ENCODE data around the gene CHST8.

CHST8 gene

GRCh38 chr19:33773704-33774624 is 152.2 kb downstream of the CHST8 start:
- DNase-seq = no peak

GRCh38 chr19:33774751-33775150 is 153.0 kb downstream of the CHST8 start:
- DNase-seq = no peak

GRCh38 chr19:33775731-33776487 is 154.2 kb downstream of the CHST8 start:
- DNase-seq = no peak

DNA sequence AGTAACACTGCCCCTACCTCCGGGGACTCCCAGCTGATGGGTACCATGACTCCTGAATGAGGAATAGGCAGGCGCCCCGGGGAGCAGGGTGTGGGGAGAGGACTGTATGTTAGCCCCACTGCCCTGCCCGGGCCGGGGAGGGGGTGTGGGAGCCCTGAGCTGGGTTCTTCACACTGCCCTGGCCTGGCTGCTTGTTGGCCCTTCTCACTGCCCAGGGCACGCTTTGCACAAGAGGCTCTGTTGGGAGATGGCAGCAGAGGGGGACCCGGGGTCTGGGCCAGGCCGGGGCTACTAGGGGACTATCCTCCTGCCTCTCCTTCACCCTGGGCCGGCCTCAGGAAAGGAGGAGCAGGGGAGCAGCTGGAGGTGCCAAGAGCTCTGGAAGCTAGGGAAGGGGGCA is 155.6 kb downstream of the CHST8 start:
- DNase-seq = no peak

- no peak for DNase-seq
Observed at GRCh38 chr19:33777753-33778088, 156.0 kb downstream of the CHST8 start.

DNA sequence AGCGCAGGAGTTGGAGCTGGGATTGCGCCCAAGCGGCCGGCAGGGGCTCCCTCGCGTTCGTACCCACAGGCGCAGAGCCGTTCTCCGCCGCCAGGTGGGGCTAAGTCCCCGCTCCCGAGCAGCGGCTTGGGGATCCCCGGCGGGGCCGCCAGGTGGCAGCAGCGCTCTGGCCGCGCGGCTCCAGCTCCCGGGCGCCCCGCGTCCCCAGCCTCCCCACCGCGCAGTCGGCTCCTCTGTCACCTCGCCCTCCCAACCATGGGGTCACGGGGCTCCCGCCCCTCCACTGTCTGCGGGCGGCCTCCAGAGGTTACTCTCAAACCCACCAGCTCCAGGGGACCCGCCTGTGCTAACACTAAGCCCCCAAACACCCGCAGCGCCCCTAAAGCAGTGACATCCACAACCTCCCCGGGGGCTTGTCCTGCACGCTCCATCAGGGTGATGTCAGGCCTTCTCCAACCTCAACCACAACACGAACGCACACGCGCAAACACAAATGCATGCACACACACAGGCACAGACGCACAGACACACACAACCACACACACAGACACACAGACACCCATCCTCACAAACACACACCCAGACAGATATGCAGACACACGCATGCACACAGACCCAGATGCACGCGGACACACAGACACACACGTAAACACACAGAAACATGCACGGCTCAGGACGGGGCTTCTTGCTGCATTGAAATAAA is 156.5 kb downstream of the CHST8 start:
- peak; percentile 55 for DNase-seq

DNA sequence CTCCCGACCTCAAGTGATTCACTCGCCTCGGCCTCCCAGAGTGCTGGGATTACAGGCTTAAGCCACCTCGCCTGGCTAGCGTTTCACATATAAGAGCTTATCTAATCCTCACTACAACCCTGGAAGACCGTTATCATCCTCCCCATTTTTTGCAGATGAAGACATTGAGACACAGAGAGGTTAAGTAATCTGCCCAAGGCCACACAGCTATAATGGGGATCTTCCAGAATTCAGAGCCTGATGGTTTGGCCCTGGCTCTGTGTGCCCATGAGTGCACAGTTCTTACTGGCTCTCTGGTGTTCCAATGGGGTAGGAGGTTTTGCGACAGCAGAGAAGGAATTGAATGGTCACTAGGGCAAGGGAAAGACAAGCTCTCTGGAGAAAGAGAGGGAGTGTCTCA is 158.1 kb downstream of the CHST8 start:
- DNase-seq = no peak

- no peak for DNase-seq
Observed at GRCh38 chr19:33780251-33780650, 158.5 kb downstream of the CHST8 start.

GRCh38 chr19:33780746-33781145 is 159.0 kb downstream of the CHST8 start:
- no peak for DNase-seq

- no peak for DNase-seq
Observed at GRCh38 chr19:33781415-33781935, 159.7 kb downstream of the CHST8 start.

DNA sequence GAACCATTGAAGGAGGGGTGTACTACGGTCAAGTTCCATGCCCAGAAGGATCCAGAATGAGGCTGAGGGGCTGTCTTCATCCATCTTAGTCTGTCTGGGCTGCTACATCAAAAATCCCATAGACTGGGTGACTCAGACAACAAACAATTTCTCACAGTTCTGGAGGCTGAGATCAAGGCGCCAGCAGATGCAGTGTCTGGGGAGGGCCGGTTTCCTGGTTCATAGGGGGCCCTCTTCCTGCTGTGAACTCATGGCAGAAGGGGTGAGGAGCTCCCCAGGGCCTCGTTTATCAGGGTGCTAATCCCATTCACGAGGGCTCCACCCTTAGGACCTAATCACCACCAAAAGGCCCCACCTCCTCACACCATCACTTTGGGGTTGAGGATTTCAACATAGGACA is 160.2 kb downstream of the CHST8 start:
- DNase-seq = no peak

GRCh38 chr19:33784432-33784831 is 162.7 kb downstream of the CHST8 start:
- no peak for DNase-seq

DNA sequence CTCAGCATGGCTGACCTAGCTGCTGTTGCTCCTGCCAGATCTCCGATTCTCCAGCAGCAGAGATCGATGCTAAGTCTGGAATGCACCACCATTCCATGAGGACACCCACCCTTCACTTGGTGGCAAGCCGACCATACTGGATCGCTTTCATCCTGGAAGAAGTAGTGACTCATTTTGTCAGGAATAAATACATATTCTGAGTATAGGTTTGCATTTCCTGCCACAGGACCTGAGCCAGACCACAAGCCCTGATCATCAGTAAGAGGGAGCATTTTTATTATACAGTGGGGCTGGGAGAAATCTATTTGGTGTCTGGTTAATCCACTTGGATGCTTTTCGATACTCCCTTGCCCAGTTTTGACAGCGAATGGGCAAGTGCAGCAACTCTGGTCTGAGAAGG is 164.0 kb downstream of the CHST8 start:
- DNase-seq = no peak

DNA sequence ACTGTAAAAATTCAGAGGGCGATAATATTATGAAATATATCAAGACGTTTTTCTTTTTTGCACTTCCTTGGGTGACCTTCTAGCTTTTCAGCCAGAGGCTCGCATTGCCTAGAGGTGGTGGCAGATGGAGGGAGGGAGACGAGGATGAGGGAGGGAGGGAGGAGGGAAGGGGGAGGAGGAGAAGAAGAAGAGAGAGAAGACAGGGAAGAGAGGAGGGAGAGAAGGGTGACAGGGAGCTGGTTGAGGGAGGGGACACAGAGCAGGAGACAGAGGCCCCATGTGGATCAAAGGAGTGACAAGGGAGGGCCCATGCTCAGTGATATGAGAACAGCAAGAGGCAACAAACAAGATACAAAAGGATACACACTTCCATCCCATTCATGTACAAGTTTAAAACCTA is 166.9 kb downstream of the CHST8 start:
- DNase-seq = no peak

- no peak for DNase-seq
Observed at GRCh38 chr19:33789344-33789743, 167.6 kb downstream of the CHST8 start.

- no peak for DNase-seq
Observed at GRCh38 chr19:33794683-33795369, 173.1 kb downstream of the CHST8 start.

GRCh38 chr19:33795370-33796163 is 173.8 kb downstream of the CHST8 start:
- peak; percentile 75 for DNase-seq

DNA sequence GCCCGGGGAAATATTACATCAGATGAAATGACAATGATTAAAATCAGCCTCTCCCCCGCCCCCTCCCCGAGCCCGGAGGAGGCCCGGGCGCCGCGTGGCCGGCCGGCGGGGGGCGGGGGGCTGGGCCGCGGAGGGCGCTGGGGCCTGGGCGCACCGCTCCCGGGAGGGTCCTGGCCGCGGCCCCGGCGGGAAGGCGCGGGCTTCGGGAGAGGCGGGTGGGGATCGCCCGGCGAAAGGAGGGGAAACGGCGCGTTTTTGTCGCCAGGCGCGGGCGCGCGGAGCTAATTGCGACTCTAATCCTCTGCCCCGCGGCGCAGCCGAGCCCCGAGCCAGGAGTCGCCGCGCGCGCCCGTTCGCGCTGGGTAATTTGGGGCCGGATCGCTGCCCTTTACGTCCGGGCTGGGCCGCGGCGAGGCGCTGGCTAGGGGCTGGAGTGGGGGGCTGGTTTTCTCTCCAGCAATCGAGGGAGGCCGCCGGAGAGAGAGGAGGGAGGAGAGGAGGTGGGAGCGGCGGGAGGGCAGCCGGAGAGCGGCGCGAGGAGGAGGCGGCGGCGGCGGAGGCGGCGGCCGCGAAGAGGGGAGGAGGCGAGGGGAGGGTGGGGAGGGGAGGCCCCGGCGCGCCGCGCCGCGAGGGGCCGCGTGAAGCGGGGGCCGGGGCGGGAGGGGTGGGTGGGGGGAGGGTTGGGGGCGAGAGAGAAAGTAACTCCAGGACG is 174.6 kb downstream of the CHST8 start, which contains the start of gene KCTD15:
Gene KCTD15, plus strand, starts transcription at position 707 of the 712 bp plus-strand sequence. CDS start 3,585 bp downstream, outside the sequence.
- no peak for DNase-seq

- peak; percentile 61 for DNase-seq
Observed at GRCh38 chr19:33797802-33798671, 176.3 kb downstream of the CHST8 start.

DNA sequence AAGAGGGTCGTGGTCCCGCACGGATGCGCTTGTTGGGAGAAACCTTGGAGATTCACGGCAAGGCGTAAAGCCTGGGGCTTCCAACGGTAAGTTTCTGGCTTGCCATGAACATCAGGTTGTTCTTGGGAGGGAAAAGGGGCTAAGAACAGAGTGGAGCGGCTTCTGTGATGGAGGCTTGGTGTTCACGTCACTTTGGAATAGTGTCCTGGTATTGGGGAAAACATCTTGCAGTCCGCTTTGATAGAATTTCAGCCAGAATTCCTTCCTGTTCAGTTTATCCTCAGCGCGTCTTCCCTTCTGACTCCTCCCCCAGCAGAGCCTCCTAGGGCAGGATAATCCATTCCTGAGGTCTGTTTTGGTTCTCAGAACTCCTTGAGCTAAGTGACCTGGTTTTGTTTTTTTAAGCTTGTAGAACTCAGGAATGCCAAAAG is 176.9 kb downstream of the CHST8 start:
- no peak for DNase-seq

Data from MV-4-11 (cell line).